HFF-Myc (cell line): ENCODE measurements around the gene LRRC31.

Source experiments
- DNase-seq: peaks from one replicate; pipeline ENCODE4 v3.0.0-alpha.2; 2011; ENCODE audit warnings: low read depth; ENCODE audit errors: extremely low read depth
- H3K4me3 ChIP-seq: replicated peaks from 2 replicates; pipeline ENCODE4 v1.5.1; 2011; ENCODE audit warnings: low read depth, mild to moderate bottlenecking, control low read depth, low read length
- CTCF ChIP-seq: IDR thresholded peaks from 2 replicates; pipeline ENCODE4 v1.5.1; 2012; ENCODE audit warnings: mild to moderate bottlenecking, low read depth, low read length, control low read depth; ENCODE audit errors: missing control alignments

LRRC31 gene

DNA sequence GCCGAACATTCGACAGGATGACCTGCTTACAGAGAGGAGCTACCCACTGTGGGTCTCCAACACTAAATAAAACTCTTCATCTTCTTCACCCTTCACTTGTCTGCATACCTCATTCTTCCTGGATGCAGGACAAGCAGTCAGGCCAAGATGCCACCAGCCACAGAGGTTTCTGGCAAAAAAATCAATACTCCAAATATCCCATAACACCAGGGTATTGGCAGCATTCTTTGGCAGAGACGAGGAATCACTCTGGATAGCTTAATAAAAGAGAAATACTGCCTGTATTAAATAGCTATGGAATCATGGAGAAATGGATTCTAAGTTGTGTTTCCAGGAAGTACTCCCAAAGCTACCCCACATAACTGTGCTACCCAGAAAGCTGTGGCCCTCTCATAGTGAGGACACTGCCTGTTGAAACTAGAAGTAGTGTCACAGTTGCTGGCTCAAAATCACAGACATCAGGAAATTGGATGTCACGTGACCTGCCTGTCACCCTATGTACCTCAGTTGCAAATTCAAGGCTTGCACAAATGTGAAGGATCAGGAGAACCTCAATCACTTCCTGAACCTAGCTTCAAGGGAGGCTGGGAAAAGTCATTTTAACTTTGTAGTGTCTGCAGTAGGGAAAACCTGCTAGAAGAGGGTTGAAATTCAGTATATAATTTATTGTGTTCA, 11.0 kb upstream of the LRRC31 start:
- no peak for TF ChIP-seq CTCF
- H3K4me3 ChIP-seq: no peak overlapping the region
- no peak for DNase-seq

DNA sequence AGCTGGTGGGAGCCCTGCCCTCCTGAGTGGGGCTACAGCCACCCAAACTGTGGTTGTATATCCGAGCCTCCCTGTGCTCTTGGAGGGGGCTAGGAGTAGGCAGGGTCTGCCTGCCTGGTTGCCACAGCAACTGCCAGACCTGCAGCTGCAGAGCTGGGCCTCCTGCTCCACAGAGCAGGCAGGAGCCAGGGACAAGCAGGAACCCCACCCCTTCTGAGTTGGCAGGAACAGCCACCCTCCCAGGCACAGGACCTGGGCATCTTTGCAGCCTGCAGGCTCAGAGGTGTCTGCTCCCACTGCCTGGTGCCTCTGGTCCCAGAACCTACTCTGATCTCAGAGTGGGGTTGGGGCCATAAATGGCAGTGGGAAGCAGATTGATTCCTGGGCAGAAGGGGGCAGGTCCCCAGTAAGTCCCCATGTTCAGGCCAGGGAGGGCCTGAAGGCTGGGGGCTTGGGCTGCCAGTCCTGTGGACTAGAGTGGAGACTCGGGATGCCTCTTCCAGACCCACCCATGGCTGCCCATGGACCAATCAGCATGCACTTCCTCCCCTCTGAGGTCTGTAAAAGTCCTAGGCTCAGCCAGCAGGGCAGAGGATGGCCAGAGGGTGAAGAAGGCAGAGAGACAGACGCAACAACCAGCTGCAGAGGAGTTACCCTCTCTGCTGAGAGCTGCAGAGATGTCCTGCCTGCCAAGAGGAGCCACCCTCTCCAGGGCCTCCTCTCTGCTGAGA, 10.3 kb upstream of the LRRC31 start:
- no peak overlapping the region for H3K4me3 ChIP-seq
- no peak for DNase-seq
- no peak for TF ChIP-seq CTCF

DNA sequence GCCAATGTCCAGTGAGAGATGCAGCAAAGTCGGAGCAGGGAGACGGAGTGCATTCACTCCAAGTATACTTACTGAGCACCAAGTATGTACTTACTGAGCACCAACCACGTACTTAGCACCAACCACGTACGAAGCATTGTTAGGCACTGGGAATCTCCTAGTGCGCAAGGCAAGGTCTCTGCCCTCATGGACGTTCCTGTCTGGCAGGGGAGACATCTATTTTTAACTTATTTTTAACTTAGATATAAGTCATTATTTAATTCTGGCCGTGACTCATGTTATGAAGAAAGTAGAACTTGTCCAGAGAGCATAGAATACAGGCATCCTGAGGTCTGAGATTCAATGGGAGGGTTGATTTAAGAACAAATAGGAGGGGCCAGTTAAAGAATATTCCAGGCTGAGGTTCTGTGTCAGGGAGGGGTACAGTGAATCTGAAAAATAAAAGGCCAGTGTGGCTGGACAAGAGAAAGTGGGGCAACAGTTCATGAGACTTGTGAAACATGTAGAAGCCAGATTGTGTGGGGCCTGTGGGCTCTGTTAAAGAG, 9.3 kb upstream of the LRRC31 start:
- DNase-seq: no peak
- no peak for TF ChIP-seq CTCF
- no peak overlapping the region for H3K4me3 ChIP-seq

DNA sequence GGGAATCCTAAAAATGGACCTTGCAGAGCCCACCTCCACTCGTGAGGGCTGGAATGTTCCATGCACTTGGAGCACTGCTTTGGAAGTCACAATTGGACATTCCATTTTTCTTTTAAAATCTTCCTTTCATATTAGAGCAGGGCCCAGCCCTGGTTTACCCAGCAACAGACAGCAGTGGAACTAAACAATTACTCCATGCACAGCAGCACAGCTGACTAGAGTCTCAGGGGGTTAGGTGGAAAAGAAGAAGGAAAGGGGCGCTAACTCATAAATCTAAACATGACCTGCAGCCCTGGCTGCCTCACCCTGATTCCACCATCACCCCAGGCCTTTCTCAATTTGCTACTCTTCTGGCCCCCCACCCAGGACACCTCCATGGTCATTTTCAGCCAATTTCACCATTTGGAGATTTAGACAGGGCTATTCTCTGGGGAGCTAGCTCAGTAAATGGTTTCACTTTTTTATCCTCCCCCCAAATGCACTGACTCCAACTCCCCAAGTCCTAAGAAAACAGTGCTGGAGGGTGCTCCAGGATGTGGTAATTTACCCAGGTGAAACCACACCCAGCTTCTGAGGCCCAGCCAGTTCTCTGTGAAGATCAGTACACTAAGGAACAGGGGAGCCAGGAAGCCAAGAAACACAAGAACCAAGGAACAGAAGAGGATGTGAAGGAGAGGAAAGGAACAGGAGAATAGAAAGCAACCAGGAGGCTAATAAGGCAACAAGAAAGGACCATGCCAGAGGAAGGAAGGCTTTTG, 1.6 kb upstream of the LRRC31 start:
- no peak for DNase-seq
- no peak for TF ChIP-seq CTCF
- no peak overlapping the region for H3K4me3 ChIP-seq

- TF ChIP-seq CTCF: no peak
- H3K4me3 ChIP-seq: no peak overlapping the region
- no peak for DNase-seq
These were observed 1.4 kb downstream of the LRRC31 start for GRCh38 chr3:169868369-169868768.

GRCh38 chr3:169867584-169868210, 2.0 kb downstream of the LRRC31 start:
- DNase-seq: no peak
- TF ChIP-seq CTCF: no peak
- H3K4me3 ChIP-seq: no peak overlapping the region
